Right ventricle myocardium superior (tissue), 1 donor: ENCODE data around the gene AIF1. TPM values are rescaled to one million over a fixed set of nuclear protein-coding genes. Genes with fewer than 3 reads are reported as not detected.
A peak's percentile ranks its signal among the peaks of the same experiment; 100 is the strongest.

Experiments used
- ATAC-seq: fragments of 200-7000 bp; cut with Tn5 transposase; one replicate; pipeline ENCODE4 v1.9.1; 2020; ENCODE audit warnings: mild to moderate bottlenecking; ENCODE audit not compliant: poor library complexity
- DNase-seq: peaks from one replicate; pipeline ENCODE4 v3.0.0-alpha.2; 2020
- intact Hi-C: fragments of 100-400 bp; cut with DNase I; formaldehyde crosslinking; loops from one replicate; pipeline ENCODE4 v1.11.2; 2022
- long read RNA-seq: library from polyadenylated mRNA; unstranded; transcript quantifications from one replicate; pipeline ENCODE4 v2.0.0, GENCODE V29; 2021
- total RNA-seq: library from RNA; stranded (reverse); fragmentation: NEBNext Ultra II Directional; extraction: Animal tissue kit (Norgen Biotek cat#: 25700); gene quantifications from one replicate; pipeline ENCODE4 v1.2.1, GENCODE V29; 2021
- donor health status: DM: no; HTN: yes; CAD: no; lungs with severe emphysema.

Gene AIF1
- total RNA-seq = 17.7 TPM
- long read RNA-seq, partial matches to known transcripts = 1 of 5 reads
- long read RNA-seq, other reads (novel, unspliced or antisense) = 1 of 5 reads

GRCh38 chr6:31614684-31615578, at the start of gene AIF1:
Gene AIF1, plus strand, starts transcription at chr6:31615234. Its CDS starts 96 bp downstream, at chr6:31615330.
- peak; percentile 21 for ATAC-seq
- intact Hi-C loops = loop anchor here (5.0 kb wide), 1 partner anchor 68 kb away; the partner anchor contains the start of genes ATP6V1G2 and NFKBIL1
- DNase-seq = no peak

GRCh38 chr6:31567531-31568370, 47.3 kb upstream of the AIF1 start:
- intact Hi-C loops = no loop called here
- ATAC-seq = no peak
- no peak for DNase-seq

DNA sequence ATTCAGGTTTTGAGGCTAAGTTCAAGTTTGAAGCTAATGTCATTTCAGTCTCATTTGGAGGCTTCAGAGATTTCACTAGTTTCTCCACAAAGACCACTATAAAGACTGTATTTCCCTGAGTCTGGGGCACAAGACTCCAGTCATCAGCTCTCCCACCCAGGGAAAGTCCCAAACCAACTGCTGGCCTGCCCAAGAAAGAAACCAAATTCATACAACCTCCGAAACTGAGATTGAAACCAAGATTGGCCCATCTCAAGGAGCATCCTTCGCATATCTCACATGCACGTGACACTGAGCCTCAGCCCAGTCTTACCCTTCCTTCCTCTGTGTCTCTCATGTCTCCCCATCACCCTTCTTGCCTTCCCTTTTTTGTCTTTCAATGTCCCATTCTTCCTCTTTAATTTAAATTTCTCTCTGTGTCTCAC, 46.5 kb upstream of the AIF1 start:
- intact Hi-C loops = no loop called here
- DNase-seq (no peak), ATAC-seq (peak; percentile 61)

DNA sequence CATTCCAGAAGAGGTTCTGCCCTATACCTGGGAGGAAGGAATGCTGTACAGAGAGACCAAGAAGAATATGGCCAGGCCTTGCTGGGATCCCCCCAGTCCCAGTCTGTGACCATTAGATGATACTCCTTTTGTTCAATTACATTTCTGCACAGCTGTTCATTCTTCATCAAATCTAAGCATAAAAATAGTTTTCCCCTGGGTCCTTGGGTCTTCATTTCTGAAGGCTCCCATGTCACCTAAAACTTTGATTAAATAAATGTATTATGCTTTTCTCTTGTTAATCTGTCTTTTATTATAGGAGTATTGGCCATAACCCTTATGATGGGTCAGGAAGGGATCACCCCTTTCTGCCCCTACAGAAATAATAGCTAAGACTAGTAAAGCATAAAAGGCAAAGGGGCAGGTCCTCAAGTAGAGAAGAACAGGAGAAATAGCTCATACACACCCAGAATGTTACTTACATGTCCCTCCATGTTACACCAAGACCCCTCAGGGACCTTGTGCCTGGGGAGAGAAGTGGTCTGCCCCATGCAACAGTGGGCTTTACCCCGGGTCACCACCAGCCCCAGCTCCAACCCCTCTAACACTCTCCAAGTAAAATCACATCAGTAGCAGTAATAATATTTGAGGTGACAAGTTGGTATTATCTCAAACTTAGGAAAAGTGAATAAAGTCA, 45.0 kb upstream of the AIF1 start:
- intact Hi-C loops = no loop called here
- DNase-seq = no peak

DNA sequence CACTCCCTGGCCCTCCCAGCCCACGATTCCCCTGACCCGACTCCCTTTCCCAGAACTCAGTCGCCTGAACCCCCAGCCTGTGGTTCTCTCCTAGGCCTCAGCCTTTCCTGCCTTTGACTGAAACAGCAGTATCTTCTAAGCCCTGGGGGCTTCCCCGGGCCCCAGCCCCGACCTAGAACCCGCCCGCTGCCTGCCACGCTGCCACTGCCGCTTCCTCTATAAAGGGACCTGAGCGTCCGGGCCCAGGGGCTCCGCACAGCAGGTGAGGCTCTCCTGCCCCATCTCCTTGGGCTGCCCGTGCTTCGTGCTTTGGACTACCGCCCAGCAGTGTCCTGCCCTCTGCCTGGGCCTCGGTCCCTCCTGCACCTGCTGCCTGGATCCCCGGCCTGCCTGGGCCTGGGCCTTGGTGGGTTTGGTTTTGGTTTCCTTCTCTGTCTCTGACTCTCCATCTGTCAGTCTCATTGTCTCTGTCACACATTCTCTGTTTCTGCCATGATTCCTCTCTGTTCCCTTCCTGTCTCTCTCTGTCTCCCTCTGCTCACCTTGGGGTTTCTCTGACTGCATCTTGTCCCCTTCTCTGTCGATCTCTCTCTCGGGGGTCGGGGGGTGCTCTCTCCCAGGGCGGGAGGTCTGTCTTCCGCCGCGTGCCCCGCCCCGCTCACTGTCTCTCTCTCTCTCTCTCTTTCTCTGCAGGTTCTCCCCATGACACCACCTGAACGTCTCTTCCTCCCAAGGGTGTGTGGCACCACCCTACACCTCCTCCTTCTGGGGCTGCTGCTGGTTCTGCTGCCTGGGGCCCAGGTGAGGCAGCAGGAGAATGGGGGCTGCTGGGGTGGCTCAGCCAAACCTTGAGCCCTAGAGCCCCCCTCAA, 42.8 kb upstream of the AIF1 start, which contains the start of gene LTA:
Gene LTA (plus strand): TSS at position 249 of the 871 bp plus-strand sequence. CDS start 454 bp downstream, at position 703.
- intact Hi-C loops = no loop called here
- ATAC-seq (no peak), DNase-seq (no peak)

More for the DNA sequence above, 45.0 kb upstream of the AIF1 start:
- no peak for ATAC-seq

DNA sequence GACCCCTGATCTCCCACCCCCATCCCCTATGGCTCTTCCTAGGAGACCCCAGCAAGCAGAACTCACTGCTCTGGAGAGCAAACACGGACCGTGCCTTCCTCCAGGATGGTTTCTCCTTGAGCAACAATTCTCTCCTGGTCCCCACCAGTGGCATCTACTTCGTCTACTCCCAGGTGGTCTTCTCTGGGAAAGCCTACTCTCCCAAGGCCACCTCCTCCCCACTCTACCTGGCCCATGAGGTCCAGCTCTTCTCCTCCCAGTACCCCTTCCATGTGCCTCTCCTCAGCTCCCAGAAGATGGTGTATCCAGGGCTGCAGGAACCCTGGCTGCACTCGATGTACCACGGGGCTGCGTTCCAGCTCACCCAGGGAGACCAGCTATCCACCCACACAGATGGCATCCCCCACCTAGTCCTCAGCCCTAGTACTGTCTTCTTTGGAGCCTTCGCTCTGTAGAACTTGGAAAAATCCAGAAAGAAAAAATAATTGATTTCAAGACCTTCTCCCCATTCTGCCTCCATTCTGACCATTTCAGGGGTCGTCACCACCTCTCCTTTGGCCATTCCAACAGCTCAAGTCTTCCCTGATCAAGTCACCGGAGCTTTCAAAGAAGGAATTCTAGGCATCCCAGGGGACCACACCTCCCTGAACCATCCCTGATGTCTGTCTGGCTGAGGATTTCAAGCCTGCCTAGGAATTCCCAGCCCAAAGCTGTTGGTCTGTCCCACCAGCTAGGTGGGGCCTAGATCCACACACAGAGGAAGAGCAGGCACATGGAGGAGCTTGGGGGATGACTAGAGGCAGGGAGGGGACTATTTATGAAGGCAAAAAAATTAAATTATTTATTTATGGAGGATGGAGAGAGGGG, 41.6 kb upstream of the AIF1 start:
- ATAC-seq = no peak
- DNase-seq = no peak
- intact Hi-C loops = no loop called here

GRCh38 chr6:31574106-31575061, 40.6 kb upstream of the AIF1 start:
- intact Hi-C loops = no loop called here
- DNase-seq (no peak), ATAC-seq (no peak)

DNA sequence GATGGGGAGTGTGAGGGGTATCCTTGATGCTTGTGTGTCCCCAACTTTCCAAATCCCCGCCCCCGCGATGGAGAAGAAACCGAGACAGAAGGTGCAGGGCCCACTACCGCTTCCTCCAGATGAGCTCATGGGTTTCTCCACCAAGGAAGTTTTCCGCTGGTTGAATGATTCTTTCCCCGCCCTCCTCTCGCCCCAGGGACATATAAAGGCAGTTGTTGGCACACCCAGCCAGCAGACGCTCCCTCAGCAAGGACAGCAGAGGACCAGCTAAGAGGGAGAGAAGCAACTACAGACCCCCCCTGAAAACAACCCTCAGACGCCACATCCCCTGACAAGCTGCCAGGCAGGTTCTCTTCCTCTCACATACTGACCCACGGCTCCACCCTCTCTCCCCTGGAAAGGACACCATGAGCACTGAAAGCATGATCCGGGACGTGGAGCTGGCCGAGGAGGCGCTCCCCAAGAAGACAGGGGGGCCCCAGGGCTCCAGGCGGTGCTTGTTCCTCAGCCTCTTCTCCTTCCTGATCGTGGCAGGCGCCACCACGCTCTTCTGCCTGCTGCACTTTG, 39.6 kb upstream of the AIF1 start, which contains the start of gene TNF:
Gene TNF (plus strand): TSS at position 231 of the 567 bp plus-strand sequence. CDS start 177 bp downstream, at position 408.
- intact Hi-C loops = no loop called here
- peak; percentile 56 for ATAC-seq

DNA sequence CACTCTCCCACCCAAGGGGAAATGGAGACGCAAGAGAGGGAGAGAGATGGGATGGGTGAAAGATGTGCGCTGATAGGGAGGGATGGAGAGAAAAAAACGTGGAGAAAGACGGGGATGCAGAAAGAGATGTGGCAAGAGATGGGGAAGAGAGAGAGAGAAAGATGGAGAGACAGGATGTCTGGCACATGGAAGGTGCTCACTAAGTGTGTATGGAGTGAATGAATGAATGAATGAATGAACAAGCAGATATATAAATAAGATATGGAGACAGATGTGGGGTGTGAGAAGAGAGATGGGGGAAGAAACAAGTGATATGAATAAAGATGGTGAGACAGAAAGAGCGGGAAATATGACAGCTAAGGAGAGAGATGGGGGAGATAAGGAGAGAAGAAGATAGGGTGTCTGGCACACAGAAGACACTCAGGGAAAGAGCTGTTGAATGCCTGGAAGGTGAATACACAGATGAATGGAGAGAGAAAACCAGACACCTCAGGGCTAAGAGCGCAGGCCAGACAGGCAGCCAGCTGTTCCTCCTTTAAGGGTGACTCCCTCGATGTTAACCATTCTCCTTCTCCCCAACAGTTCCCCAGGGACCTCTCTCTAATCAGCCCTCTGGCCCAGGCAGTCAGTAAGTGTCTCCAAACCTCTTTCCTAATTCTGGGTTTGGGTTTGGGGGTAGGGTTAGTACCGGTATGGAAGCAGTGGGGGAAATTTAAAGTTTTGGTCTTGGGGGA, 38.9 kb upstream of the AIF1 start:
- DNase-seq (no peak), ATAC-seq (no peak)
- intact Hi-C loops = no loop called here

More for the DNA sequence above, 39.6 kb upstream of the AIF1 start, which contains the start of gene TNF:
- DNase-seq = peak; percentile 67

DNA sequence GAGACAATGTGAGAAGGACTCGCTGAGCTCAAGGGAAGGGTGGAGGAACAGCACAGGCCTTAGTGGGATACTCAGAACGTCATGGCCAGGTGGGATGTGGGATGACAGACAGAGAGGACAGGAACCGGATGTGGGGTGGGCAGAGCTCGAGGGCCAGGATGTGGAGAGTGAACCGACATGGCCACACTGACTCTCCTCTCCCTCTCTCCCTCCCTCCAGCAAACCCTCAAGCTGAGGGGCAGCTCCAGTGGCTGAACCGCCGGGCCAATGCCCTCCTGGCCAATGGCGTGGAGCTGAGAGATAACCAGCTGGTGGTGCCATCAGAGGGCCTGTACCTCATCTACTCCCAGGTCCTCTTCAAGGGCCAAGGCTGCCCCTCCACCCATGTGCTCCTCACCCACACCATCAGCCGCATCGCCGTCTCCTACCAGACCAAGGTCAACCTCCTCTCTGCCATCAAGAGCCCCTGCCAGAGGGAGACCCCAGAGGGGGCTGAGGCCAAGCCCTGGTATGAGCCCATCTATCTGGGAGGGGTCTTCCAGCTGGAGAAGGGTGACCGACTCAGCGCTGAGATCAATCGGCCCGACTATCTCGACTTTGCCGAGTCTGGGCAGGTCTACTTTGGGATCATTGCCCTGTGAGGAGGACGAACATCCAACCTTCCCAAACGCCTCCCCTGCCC, 38.0 kb upstream of the AIF1 start:
- intact Hi-C loops = no loop called here
- no peak for DNase-seq
- no peak for ATAC-seq

- ATAC-seq (no peak), DNase-seq (no peak)
- intact Hi-C loops = no loop called here
These were observed 37.5 kb upstream of the AIF1 start for GRCh38 chr6:31577579-31577966.

DNA sequence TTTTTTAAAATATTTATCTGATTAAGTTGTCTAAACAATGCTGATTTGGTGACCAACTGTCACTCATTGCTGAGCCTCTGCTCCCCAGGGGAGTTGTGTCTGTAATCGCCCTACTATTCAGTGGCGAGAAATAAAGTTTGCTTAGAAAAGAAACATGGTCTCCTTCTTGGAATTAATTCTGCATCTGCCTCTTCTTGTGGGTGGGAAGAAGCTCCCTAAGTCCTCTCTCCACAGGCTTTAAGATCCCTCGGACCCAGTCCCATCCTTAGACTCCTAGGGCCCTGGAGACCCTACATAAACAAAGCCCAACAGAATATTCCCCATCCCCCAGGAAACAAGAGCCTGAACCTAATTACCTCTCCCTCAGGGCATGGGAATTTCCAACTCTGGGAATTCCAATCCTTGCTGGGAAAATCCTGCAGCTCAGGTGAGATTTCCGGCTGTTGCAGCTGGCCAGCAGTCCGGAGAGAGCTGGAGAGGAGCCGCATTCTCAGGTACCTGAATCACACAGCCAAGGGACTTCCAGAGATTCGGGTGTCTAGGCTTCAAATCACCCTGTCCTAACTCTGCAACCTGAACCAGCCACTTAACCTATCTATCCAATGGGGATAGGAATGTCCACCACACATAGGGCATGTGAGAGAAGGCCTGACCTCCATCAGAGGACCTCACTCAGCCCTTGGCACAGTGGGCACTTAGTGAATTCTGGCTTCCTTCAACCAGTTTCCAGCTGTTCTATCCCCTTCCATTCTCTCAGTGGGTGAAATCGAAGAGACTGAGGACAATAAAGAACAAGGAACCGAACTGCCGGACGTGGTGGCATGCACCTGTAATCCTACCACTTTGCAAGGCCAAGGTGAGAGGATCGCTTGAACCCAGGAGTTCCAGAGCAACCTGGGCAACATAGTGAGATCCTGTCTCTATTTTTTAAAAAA, 36.6 kb upstream of the AIF1 start:
- intact Hi-C loops = no loop called here
- ATAC-seq = no peak
- no peak for DNase-seq

- ATAC-seq = no peak
- DNase-seq = no peak
- intact Hi-C loops = no loop called here
These were observed 35.9 kb upstream of the AIF1 start for GRCh38 chr6:31579119-31579505.
